Small intestine (tissue), 7 donors: ENCODE results near the gene AKAP9. TPM values are rescaled to one million over a fixed set of nuclear protein-coding genes. Genes with fewer than 3 reads are reported as not detected.
"Not testable (repeated sequence)": the region's sequence is repeated elsewhere in the genome, so short reads cannot be mapped to it uniquely, and the experiment has no call there.

Source experiments
- DNase-seq, 2 donors: peaks; one replicate each; pipeline versions ENCODE4 v3.0.0 to v3.0.0-alpha.2; 2013
- FAIRE-seq: peaks from 2 replicates; lab custom pipeline; 2012; peaks lifted over from hg19 to GRCh38; lab: Jason Lieb, UNC
- H3K27ac ChIP-seq, 3 donors: one replicate each; pipeline ENCODE4 v1.5.1; 2013; ENCODE audit warnings: low read length in 2 of 3, mild to moderate bottlenecking in 2 of 3, control low read depth in 1 of 3, inconsistent platforms in 1 of 3, low read depth in 1 of 3, moderate library complexity in 1 of 3
- H3K27me3 ChIP-seq, 3 donors: one replicate each; pipeline ENCODE4 v1.6.1; 2013; ENCODE audit warnings: low read length in 3 of 3, inconsistent platforms in 1 of 3; ENCODE audit not compliant: control insufficient read depth in 3 of 3, insufficient read depth in 3 of 3
- H3K36me3 ChIP-seq, 3 donors: one replicate each; pipeline ENCODE4 v1.6.1; 2013; ENCODE audit warnings: low read length in 3 of 3, inconsistent platforms in 1 of 3, low read depth in 1 of 3, mild to moderate bottlenecking in 1 of 3, moderate library complexity in 1 of 3; ENCODE audit not compliant: control insufficient read depth in 3 of 3, insufficient read depth in 2 of 3
- H3K4me1 ChIP-seq, 3 donors: one replicate each; pipeline ENCODE4 v1.6.1; 2013; ENCODE audit warnings: low read length in 2 of 3, inconsistent platforms in 1 of 3, low read depth in 1 of 3, mild to moderate bottlenecking in 1 of 3, moderate library complexity in 1 of 3; ENCODE audit not compliant: control insufficient read depth in 3 of 3, insufficient read depth in 2 of 3
- H3K4me3 ChIP-seq, 3 donors: one replicate each; pipeline ENCODE4 v1.5.1; 2013; ENCODE audit warnings: low read length in 3 of 3, control low read depth in 1 of 3, inconsistent platforms in 1 of 3, low read depth in 1 of 3, mild to moderate bottlenecking in 1 of 3, moderate library complexity in 1 of 3
- H3K9me3 ChIP-seq, 2 donors: one replicate each; pipeline ENCODE4 v1.6.1; 2013; ENCODE audit warnings: low read depth in 1 of 2, low read length in 1 of 2; ENCODE audit not compliant: control insufficient read depth in 2 of 2, insufficient read depth in 1 of 2
- WGBS, 3 donors: extraction: QIAGEN DNeasy Blood & Tissue Kit; methylation state at CpG; one replicate each; pipeline ENCODE4 v1.1.7; 2013; 5-methylcytosine and 5-hydroxymethylcytosine counted together
- polyA plus RNA-seq, 4 donors: library from polyadenylated mRNA; stranded (reverse) in 3 of 4; unstranded in 1 of 4; fragments of 200-250 nt in 3 of 4; fragments of 120-200 nt in 1 of 4; gene quantifications; one replicate each; pipeline versions ENCODE4 v1.2.1 to v1.2.3, GENCODE V29; 2013
- donor health status: healthy with polysubstance abuse.
- donor health status: control.
- donor health status: control.
- donor health status: Bipolar disorder and iron deficiency.
- donor health status: healthy.

Gene AKAP9
- polyA plus RNA-seq, 4 donors = 22.1 to 118 (median 60.1) TPM

DNA sequence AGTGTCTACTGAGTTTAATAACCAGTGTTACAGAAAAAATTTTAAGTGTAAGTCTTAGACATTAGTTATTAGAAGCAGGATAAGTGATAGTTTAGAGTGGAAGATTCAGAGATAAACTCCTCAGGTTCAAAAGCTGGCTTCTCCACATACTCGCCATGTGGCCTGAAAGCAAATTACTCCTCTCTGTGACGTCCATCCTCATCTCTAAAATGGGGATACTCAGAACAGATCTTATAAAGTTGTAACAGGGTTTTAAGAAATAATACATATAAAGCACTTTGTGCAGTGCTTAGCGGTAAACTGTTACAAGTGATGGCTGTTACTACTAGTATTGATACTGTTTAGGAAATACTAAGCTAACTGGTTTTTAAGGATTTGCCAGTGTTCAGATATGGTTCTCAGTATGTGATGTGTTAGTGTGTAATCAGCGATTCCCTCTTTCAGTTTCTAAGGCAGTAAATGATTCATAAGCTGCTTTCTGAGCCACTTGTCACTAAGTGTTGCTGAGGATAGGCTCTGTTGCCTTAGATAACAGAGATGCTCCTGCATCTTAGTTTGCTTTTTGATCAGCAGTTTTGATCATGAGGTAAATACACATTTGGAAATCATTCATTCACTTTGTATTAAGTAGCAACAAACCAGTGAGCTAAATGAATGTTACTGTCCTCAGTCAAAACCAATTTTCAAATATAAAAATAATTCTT lies 134.9 kb downstream of the AKAP9 start:
- H3K27me3 ChIP-seq = no peaks in the 10 kb centered on the region
- peak in 1 of 2 donors; percentile 16 for DNase-seq
- H3K27ac ChIP-seq = no peak overlapping the region
- peaks cover 5 to 13% (median 9%) of the 10 kb centered on the region in 3 donors for H3K36me3 ChIP-seq
- WGBS, 3 donors = 72 to 80% (median 80%) methylated on average over 4 of the region's 4 CpGs
- no peak overlapping the region for H3K4me3 ChIP-seq
- peaks cover 0 to 5% (median 0%) of the 10 kb centered on the region in 3 donors for H3K4me1 ChIP-seq
- FAIRE-seq = no peak
- no peaks in the 10 kb centered on the region for H3K9me3 ChIP-seq

DNA sequence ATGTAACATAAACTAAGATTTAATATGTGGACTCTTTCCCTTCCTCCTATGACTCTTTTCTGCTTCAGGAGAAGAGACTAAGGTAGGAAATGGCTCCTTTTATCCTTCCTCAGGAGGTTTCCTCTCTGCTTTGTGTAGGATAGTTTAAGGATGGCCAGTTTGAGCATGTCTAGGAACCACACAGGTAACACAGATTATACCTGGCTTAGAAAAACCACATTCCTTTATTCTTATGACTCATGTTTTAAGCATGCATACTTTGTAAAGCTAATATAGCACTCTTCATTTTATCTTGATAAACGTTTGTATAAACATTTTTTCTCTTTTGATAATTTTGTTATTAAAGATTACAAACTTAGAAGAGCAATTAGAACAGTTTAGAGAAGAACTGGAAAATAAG lies 135.8 kb downstream of the AKAP9 start:
- no peaks in the 10 kb centered on the region for H3K27me3 ChIP-seq
- peaks cover 5 to 17% (median 11%) of the 10 kb centered on the region in 3 donors for H3K36me3 ChIP-seq
- no peak overlapping the region for H3K4me3 ChIP-seq
- no peaks in the 10 kb centered on the region for H3K9me3 ChIP-seq
- peaks cover 0 to 3% (median 0%) of the 10 kb centered on the region in 3 donors for H3K4me1 ChIP-seq
- H3K27ac ChIP-seq = peak overlapping the region in 1 of 3 donors; percentile 4
- 12 to 42% (median 17%) methylated on average over 1 of the region's 1 CpG for WGBS, 3 donors
- no peak for FAIRE-seq
- no peak for DNase-seq

DNA sequence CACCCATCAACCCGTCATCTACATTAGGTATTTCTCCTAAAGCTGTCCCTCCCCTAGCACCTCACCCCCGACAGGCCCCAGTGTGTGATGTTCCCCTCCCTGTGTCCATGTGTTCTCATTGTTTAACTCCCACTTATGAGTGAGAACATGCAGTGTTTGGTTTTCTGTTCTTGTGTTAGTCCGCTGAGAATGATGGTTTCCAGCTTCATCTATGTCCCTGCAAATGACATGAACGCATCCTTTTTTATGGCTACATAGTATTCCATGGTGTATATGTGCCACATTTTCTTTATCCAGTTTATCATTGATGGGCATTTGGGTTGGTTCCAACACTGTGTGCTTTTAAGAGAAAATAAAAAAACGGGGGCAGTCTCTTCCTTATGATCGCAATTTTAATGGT lies 143.3 kb downstream of the AKAP9 start:
- H3K27ac ChIP-seq = not testable (repeated sequence)
- 96 to 99% (median 99%) methylated on average over 6 of the region's 6 CpGs for WGBS, 3 donors

GRCh38 chr7:92088266-92088665 lies 147.6 kb downstream of the AKAP9 start:
- H3K9me3 ChIP-seq = peaks cover 0 to 2% of the 10 kb centered on the region in 2 donors
- FAIRE-seq (no peak), DNase-seq (no peak)
- 93 to 100% (median 100%) methylated on average over 1 of the region's 1 CpG for WGBS, 3 donors
- no peak overlapping the region for H3K4me3 ChIP-seq
- no peaks in the 10 kb centered on the region for H3K27me3 ChIP-seq
- H3K36me3 ChIP-seq = peaks cover 7 to 22% (median 19%) of the 10 kb centered on the region in 3 donors
- no peak overlapping the region for H3K27ac ChIP-seq
- no peaks in the 10 kb centered on the region for H3K4me1 ChIP-seq

More for the DNA sequence above, 143.3 kb downstream of the AKAP9 start:
- peaks cover 11 to 26% (median 15%) of the 10 kb centered on the region in 3 donors for H3K36me3 ChIP-seq
- H3K9me3 ChIP-seq, DNase-seq, FAIRE-seq, H3K27me3 ChIP-seq, H3K4me3 ChIP-seq, H3K4me1 ChIP-seq: not testable (repeated sequence)

DNA sequence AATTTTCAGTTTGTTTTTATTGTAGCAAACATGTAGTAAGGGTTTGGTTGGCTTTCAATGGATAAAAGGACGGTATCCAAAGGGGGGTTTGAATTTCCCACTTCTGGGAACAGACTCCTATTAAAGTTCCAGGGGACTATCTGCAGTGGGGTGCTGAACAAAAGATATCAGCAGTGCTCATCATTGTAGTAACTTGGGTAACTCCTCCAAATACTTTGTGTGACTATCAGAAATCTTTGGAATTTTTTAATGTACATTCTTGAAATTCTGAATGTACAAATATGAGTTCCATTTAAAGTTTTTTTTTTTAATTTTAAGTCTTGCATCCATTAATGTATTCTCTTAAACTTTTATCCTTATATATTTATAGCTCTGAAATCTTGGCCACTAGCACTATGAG lies 151.5 kb downstream of the AKAP9 start:
- Histone ChIP-seq H3K4me3 (no peak overlapping the region), H3K27ac (no peak overlapping the region), H3K27me3 (no peaks in the 10 kb centered on the region), H3K9me3 (no peaks in the 10 kb centered on the region), H3K36me3 (peaks cover 2 to 31% (median 22%) of the 10 kb centered on the region in 3 donors), H3K4me1 (no peaks in the 10 kb centered on the region)
- WGBS, 3 donors = 94 to 100% (median 97%) methylated on average over 1 of the region's 1 CpG
- no peak for DNase-seq
- no peak for FAIRE-seq

- Histone ChIP-seq H3K4me3 (no peak overlapping the region), H3K9me3 (no peaks in the 10 kb centered on the region), H3K4me1 (peaks cover 0 to 2% (median 0%) of the 10 kb centered on the region in 3 donors), H3K36me3 (peaks cover 11 to 29% (median 20%) of the 10 kb centered on the region in 3 donors), H3K27me3 (no peaks in the 10 kb centered on the region), H3K27ac (no peak overlapping the region)
- DNase-seq (peak in 1 of 2 donors; percentile 35), FAIRE-seq (no peak)
- 30 to 74% (median 63%) methylated on average over 1 of the region's 1 CpG for WGBS, 3 donors
These were observed 154.7 kb downstream of the AKAP9 start for GRCh38 chr7:92095380-92095779.

- DNase-seq = peak; percentile 80 to 84
- 21 to 75% (median 36%) methylated on average over 1 of the region's 1 CpG for WGBS, 3 donors
- no peak overlapping the region for H3K4me3 ChIP-seq
- peaks cover 0 to 2% (median 0%) of the 10 kb centered on the region in 3 donors for H3K4me1 ChIP-seq
- no peak for FAIRE-seq
- peaks cover 14 to 37% (median 26%) of the 10 kb centered on the region in 3 donors for H3K36me3 ChIP-seq
- H3K27me3 ChIP-seq = no peaks in the 10 kb centered on the region
- H3K27ac ChIP-seq = peak overlapping the region in 1 of 3 donors; percentile 49
- no peaks in the 10 kb centered on the region for H3K9me3 ChIP-seq
These were observed 159.9 kb downstream of the AKAP9 start for GRCh38 chr7:92100534-92100933.

DNA sequence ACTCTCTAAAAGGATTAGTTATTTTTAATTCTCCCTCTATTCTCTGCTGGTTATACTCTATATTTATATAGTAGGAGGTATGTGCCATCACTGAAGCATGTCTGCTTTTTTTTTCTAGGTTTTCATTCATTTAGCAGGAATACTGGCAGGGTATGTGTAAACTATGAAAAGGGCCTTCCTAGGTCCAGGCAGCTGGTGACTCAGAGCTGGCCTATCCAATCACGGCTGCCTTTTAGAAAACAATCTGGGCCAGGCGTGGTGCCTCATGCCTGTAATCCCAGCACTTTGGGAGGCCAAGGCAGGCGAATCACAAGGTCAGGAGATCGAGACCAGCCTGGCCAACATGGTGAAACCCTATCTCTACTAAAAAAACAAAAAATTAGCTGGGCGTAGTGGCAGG lies 162.2 kb downstream of the AKAP9 start:
- not testable (repeated sequence) for FAIRE-seq, H3K27ac ChIP-seq, H3K4me1 ChIP-seq, DNase-seq, H3K4me3 ChIP-seq, H3K27me3 ChIP-seq, H3K9me3 ChIP-seq
- H3K36me3 ChIP-seq = peaks cover 12 to 38% (median 20%) of the 10 kb centered on the region in 3 donors
- 96 to 98% (median 97%) methylated on average over 5 of the region's 5 CpGs for WGBS, 3 donors
